Kidney (tissue), 14 donors: ENCODE measurements around the gene NECAB3. TPM values are rescaled to one million over a fixed set of nuclear protein-coding genes. Genes with fewer than 3 reads are reported as not detected.

Experiments used
- DNase-seq, 5 donors: peaks; one replicate each; pipeline ENCODE4 v3.0.0-alpha.2; 2013 to 2020
- FAIRE-seq: peaks from 2 replicates; lab custom pipeline; 2012; peaks lifted over from hg19 to GRCh38; lab: Jason Lieb, UNC
- H3K27ac ChIP-seq, 2 donors: one replicate each; pipeline ENCODE4 v1.7.0; 2013; ENCODE audit warnings: low read depth in 2 of 2, low read length in 2 of 2, inconsistent platforms in 1 of 2
- H3K27me3 ChIP-seq: one replicate; pipeline ENCODE4 v1.7.1; 2013; ENCODE audit warnings: low read length, inconsistent platforms; ENCODE audit not compliant: control insufficient read depth, insufficient read depth
- H3K36me3 ChIP-seq, 3 donors: one replicate each; pipeline versions ENCODE4 v1.7.0 to v1.7.1; 2013; ENCODE audit warnings: low read length in 3 of 3, control low read depth in 1 of 3, inconsistent platforms in 1 of 3; ENCODE audit not compliant: insufficient read depth in 3 of 3, control insufficient read depth in 2 of 3
- H3K4me1 ChIP-seq, 3 donors: one replicate each; pipeline versions ENCODE4 v1.7.0 to v1.7.1; 2013; ENCODE audit warnings: low read length in 3 of 3, inconsistent platforms in 1 of 3, low read depth in 1 of 3; ENCODE audit not compliant: control insufficient read depth in 2 of 3, insufficient read depth in 2 of 3
- H3K4me3 ChIP-seq, 3 donors: one replicate each; pipeline versions ENCODE4 v1.7.0 to v1.8.1; 2013; ENCODE audit warnings: low read length in 3 of 3, control low read depth in 1 of 3, inconsistent platforms in 1 of 3
- H3K9ac ChIP-seq, 3 donors: one replicate each; pipeline versions ENCODE4 v1.7.0 to v1.7.1; 2013; ENCODE audit warnings: low read length in 3 of 3, control low read depth in 1 of 3, inconsistent platforms in 1 of 3
- H3K9me3 ChIP-seq, 3 donors: one replicate each; pipeline versions ENCODE4 v1.7.0 to v1.7.1; 2013; ENCODE audit warnings: low read length in 3 of 3, control low read depth in 1 of 3, inconsistent platforms in 1 of 3; ENCODE audit not compliant: control insufficient read depth in 2 of 3, insufficient read depth in 1 of 3
- CTCF ChIP-seq: IDR thresholded peaks from 3 replicates; pipeline ENCODE4 v1.5.1; 2012; ENCODE audit warnings: mild to moderate bottlenecking, moderate library complexity, borderline replicate concordance; ENCODE audit not compliant: insufficient read depth; ENCODE audit errors: extremely low read depth
- intact Hi-C: fragments of 100-400 bp; cut with DNase I; formaldehyde crosslinking; loops from one replicate; pipeline ENCODE4 v1.11.1; 2022
- polyA plus RNA-seq: library from polyadenylated mRNA; stranded (reverse); fragments of 350-450 nt; fragmentation: Illumina TruSeq; extraction: RNeasy Lipid Tissue Mini Kit (QIAGEN cat#74804); gene quantifications from one replicate; pipeline ENCODE4 v1.2.3, GENCODE V29; 2014; ENCODE audit warnings: low read depth, low replicate concordance; ENCODE audit not compliant: insufficient read depth
- total RNA-seq: library from RNA; stranded (reverse); fragmentation: NEBNext Ultra II Directional; extraction: Animal tissue kit (Norgen Biotek cat#: 25700); gene quantifications from one replicate; pipeline ENCODE4 v1.2.1, GENCODE V29; 2021
- donor health status: control.
- donor health status: control.
- donor health status: control.
- donor health status: control.
- donor health status: control.
- donor health status: DM: yes; HTN: yes; CAD: no.
- donor health status: Normal renal cell carcinoma (clear cell type).

NECAB3 gene
- total and polyA plus RNA-seq, 2 donors from 2014 or later = 19.7 to 35.6 TPM

- H3K27me3 ChIP-seq = no peaks in the 10 kb centered on the region
- no peak overlapping the region for H3K9ac ChIP-seq
- no peak overlapping the region for H3K27ac ChIP-seq
- no peak overlapping the region for H3K4me3 ChIP-seq
- peaks cover 0 to 10% (median 9%) of the 10 kb centered on the region in 3 donors for H3K4me1 ChIP-seq
- DNase-seq (no peak), FAIRE-seq (no peak)
- no peaks in the 10 kb centered on the region for H3K9me3 ChIP-seq
- H3K36me3 ChIP-seq = peaks cover 5 to 31% (median 18%) of the 10 kb centered on the region in 3 donors
- TF ChIP-seq CTCF = no peak
- intact Hi-C loops = no loop called here
Measured at GRCh38 chr20:33645396-33645795, 28.8 kb downstream of the NECAB3 start.

GRCh38 chr20:33645072-33645358, 29.2 kb downstream of the NECAB3 start:
- Histone ChIP-seq H3K27me3 (no peaks in the 10 kb centered on the region), H3K9me3 (no peaks in the 10 kb centered on the region), H3K36me3 (peaks cover 5 to 35% (median 21%) of the 10 kb centered on the region in 3 donors), H3K9ac (no peak overlapping the region), H3K4me1 (peaks cover 0 to 10% (median 9%) of the 10 kb centered on the region in 3 donors), H3K27ac (no peak overlapping the region), H3K4me3 (no peak overlapping the region)
- no peak for FAIRE-seq
- no peak for TF ChIP-seq CTCF
- intact Hi-C loops = no loop called here
- no peak for DNase-seq

GRCh38 chr20:33644313-33645071, 29.7 kb downstream of the NECAB3 start:
- peaks cover 0 to 9% (median 9%) of the 10 kb centered on the region in 3 donors for H3K4me1 ChIP-seq
- H3K9ac ChIP-seq = no peak overlapping the region
- intact Hi-C loops = no loop called here
- no peaks in the 10 kb centered on the region for H3K9me3 ChIP-seq
- FAIRE-seq = no peak
- H3K36me3 ChIP-seq = peaks cover 5 to 37% (median 26%) of the 10 kb centered on the region in 3 donors
- H3K4me3 ChIP-seq = no peak overlapping the region
- TF ChIP-seq CTCF = no peak
- no peak overlapping the region for H3K27ac ChIP-seq
- no peak for DNase-seq
- no peaks in the 10 kb centered on the region for H3K27me3 ChIP-seq
